NB4 (cell line): Measurements from ENCODE around the gene GALNT11.

Experiments
- POLR2A ChIP-seq: IDR thresholded peaks from 2 replicates; pipeline ENCODE4 v1.6.1; 2011; ENCODE audit warnings: mild to moderate bottlenecking; ENCODE audit not compliant: insufficient read length; ENCODE audit errors: extremely low read depth
- TF ChIP-seq, protein P1 (sequence below): IDR thresholded peaks from one replicate; pipeline ENCODE4 v1.5.1; 2012; ENCODE audit warnings: low read depth, low read length

DNA sequence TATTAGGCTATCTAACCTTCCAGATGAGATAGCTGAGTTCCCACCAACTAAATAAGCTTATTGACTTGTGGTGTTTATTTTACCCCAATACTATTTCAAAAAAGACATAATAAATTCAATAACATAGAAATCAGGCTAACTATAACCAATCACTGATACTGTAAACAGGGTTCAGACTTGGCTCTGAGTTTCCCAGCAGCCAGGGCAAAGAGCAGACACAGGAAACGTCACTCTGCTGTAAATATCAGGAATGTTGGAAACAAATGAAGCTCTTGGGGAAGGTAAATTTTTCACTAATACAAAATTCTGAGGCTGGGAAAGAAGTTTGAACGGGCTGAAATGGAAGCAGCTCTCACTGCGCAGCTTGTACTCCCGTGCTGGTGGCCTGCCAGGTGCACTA is 114.6 kb downstream of the GALNT11 start:
- TF ChIP-seq POLR2A: no peak
- TF ChIP-seq, protein P1, sequence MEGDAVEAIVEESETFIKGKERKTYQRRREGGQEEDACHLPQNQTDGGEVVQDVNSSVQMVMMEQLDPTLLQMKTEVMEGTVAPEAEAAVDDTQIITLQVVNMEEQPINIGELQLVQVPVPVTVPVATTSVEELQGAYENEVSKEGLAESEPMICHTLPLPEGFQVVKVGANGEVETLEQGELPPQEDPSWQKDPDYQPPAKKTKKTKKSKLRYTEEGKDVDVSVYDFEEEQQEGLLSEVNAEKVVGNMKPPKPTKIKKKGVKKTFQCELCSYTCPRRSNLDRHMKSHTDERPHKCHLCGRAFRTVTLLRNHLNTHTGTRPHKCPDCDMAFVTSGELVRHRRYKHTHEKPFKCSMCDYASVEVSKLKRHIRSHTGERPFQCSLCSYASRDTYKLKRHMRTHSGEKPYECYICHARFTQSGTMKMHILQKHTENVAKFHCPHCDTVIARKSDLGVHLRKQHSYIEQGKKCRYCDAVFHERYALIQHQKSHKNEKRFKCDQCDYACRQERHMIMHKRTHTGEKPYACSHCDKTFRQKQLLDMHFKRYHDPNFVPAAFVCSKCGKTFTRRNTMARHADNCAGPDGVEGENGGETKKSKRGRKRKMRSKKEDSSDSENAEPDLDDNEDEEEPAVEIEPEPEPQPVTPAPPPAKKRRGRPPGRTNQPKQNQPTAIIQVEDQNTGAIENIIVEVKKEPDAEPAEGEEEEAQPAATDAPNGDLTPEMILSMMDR: no peak
